ENCODE results near the gene ZC3H12C. TPM values are rescaled to one million over a fixed set of nuclear protein-coding genes. Genes with fewer than 3 reads are reported as not detected.
"Not testable (repeated sequence)": the region's sequence is repeated elsewhere in the genome, so short reads cannot be mapped to it uniquely, and the experiment has no call there.

Gene ZC3H12C
- total RNA-seq, 1 donor, result 2.2 TPM

DNA sequence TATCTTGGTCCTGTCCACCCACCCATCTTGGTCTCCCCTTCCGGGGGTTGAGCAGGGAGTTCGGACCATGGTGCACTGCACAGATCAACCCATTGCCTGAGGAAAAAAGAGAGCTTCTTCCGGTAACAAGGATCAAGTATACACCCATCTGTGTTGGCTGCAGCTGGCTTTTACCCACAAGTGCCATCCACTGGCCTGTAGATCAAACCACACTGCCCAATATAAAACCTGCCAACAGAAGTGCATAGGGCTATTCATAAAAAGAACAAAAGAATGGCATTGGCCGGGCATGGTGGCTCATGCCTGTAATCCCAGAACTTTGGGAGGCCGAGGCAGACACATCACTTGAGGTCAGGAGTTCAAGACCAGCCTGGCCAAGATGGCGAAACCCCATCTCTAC, 94.5 kb downstream of the ZC3H12C start:
- H3K9me3 ChIP-seq (ENCODE audit: low read depth, low read length), result no peaks in the 10 kb centered on the region
- no peaks in the 10 kb centered on the region for H3K27me3 ChIP-seq (ENCODE audit: insufficient read depth, low read length)
- H3K4me3 ChIP-seq (ENCODE audit: low read length), result no peak overlapping the region
- H3K4me1 ChIP-seq (ENCODE audit: insufficient read depth, low read length), result no peaks in the 10 kb centered on the region

DNA sequence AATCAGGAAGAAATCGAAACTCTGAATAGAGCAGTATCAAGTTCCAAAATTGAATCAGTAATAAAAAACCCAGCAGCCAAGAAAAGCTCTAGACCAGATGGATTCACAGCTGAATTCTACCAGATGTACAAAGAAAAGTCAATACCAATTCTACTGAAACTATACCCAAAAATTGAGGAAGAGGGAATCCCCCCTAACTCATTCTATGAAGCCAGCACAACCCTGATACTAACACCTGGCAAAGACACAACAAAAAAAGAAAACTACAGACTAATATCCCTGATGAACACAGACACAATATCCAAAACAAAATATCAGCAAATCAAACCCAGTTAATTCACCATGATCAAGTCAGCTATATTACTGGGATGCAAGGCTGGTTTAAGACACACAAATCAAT, 97.7 kb downstream of the ZC3H12C start:
- Histone ChIP-seq H3K4me1 (ENCODE audit: insufficient read depth, low read length) (no peaks in the 10 kb centered on the region), H3K27me3 (ENCODE audit: insufficient read depth, low read length) (no peaks in the 10 kb centered on the region), H3K4me3 (ENCODE audit: low read length) (no peak overlapping the region), H3K9me3 (ENCODE audit: low read depth, low read length) (no peaks in the 10 kb centered on the region)

DNA sequence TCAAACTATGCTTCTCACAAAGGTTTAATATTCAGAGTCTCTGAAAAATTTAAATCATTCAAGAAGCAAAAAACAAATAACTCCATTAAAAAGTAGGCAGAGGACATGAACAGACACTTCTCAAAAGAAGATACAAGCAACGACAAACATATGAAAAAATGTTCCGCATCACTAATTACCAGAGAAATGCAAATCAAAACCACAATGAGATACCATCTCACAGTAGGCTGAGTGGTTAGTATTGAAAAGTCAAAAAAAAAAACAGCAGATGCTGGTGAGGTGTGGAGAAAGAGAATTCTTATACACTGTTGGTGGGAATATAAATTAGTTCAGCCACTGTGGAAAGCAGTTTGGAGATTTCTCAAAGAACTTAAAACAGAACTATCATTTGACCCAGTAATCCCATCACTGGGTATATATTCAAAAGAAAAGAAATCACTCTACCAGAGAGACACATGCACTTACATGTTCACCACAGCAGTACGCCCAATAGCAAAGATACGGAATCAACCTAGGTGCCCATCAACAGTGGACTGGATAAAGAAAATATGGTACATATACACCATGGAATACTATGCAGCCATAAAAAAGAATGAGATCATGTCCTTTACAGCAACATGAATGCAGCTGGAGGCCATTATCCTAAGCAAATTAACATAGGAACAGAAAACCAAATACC, 99.6 kb downstream of the ZC3H12C start:
- H3K4me3 ChIP-seq (ENCODE audit: low read length); H3K27me3 ChIP-seq (ENCODE audit: insufficient read depth, low read length); H3K9me3 ChIP-seq (ENCODE audit: low read depth, low read length); H3K4me1 ChIP-seq (ENCODE audit: insufficient read depth, low read length): not testable (repeated sequence)

DNA sequence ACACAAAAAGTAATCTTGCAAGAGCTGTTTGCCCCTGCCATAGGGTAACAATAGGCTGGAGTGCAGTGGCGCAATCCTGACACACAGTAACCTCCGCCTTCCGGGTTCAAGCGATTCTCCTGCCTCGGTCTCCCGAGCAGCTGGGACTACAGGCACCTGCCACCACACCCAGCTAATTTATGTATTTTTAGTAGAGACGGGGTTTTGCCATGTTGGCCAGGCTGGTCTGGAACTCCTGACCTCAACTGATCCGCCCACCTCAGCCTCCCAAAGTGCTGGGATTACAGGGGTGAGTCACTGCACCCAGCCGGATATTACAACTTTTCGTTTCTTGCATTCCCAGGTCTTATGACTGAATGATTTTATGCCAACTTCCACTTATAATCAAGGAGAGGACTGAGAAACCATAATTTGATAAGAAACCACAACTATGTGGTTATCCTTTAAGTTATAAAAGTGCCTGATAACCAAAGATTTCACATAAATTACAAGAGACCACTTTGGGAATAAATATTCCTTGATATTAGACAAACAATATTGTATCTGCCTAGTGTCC, 101.1 kb downstream of the ZC3H12C start:
- not testable (repeated sequence) for H3K4me1 ChIP-seq (ENCODE audit: insufficient read depth, low read length); H3K4me3 ChIP-seq (ENCODE audit: low read length)

DNA sequence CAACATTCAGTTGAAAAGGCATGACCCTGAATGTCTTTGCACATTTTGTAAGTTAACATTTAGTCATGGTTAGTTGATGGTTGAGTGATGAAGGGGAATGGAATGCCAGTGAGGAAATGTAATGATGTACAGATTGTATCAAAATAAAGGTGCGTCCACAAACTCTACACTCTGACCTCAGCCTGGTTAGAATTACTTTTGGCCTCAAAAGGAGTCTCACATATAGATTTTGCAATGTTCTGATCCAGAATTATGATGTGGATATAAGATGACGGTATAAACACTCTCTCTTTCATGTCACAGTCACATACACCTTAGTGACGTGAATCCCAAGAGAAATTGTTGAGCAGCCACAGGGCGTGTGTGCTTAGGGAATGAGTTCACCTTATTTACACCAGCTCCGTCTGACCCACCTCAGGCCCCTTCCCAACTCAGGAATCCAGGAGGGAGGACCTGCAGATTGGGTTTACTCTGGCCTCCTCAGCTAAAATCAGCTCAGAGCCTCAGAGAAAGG, 103.1 kb downstream of the ZC3H12C start:
- Histone ChIP-seq H3K27me3 (ENCODE audit: insufficient read depth, low read length) (no peaks in the 10 kb centered on the region), H3K4me3 (ENCODE audit: low read length) (no peak overlapping the region), H3K4me1 (ENCODE audit: insufficient read depth, low read length) (no peaks in the 10 kb centered on the region), H3K9me3 (ENCODE audit: low read depth, low read length) (no peaks in the 10 kb centered on the region)

More for the DNA sequence above, 101.1 kb downstream of the ZC3H12C start:
- not testable (repeated sequence) for H3K9me3 ChIP-seq (ENCODE audit: low read depth, low read length); H3K27me3 ChIP-seq (ENCODE audit: insufficient read depth, low read length)

DNA sequence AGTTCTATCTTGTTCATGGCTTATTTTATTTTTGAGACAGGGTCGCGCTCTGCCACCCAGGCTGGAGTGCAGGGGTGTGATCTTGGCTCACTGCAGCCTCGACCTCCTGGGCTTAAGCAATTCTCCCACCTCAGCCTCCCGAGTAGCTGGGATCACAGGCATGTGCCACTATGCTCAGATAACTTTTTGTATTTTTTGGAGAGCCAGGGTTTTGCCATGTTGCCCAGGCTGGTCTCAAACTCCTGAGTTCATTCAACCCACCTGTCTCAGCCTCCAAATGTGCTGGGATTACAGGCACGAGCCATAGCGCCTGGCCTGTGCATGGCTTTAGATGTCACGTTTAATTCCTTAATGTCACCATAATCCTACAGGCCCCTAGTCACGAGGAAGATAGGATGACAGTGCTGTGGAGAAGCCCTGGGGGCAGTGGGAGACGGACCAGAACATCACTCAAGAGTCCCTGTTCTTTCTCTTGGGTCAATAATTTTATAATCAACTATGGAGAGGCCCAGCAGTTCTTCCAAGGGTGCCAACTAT, 103.8 kb downstream of the ZC3H12C start:
- Histone ChIP-seq H3K4me3 (ENCODE audit: low read length) (no peak overlapping the region), H3K4me1 (ENCODE audit: insufficient read depth, low read length) (no peaks in the 10 kb centered on the region), H3K9me3 (ENCODE audit: low read depth, low read length) (no peaks in the 10 kb centered on the region), H3K27me3 (ENCODE audit: insufficient read depth, low read length) (no peaks in the 10 kb centered on the region)

DNA sequence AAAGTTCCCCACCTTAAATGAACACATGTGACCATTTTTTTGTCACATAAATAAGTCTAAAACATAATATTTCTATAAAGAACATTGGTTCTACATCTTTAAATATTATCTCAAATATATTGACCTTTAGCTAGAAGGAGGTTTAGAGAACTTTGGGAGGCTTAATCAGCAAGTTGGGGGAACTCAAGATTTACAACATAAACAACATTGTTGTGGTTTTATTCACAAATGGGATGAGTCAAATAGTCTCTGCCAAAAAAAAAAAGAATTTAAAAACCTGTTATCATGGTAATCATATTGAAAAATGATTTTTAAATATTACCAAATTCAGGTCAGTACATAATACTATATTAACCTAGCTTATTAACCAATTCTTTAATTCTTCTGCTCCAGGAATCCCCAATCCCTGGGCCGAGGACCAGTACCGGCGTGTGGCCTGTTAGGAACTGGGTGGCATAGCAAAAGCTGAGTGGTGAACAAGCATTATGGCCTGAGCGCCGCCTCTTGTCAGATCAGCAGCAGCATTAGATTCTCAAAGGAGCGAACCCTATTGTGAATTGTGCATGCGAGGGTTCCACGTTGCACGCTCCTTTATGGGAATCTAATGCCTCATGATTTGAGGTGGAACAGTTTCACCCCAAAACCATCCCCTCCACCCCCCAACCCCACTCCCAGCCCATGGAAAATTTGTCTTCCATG, 105.0 kb downstream of the ZC3H12C start:
- no peaks in the 10 kb centered on the region for H3K27me3 ChIP-seq (ENCODE audit: insufficient read depth, low read length)
- no peaks in the 10 kb centered on the region for H3K9me3 ChIP-seq (ENCODE audit: low read depth, low read length)
- H3K4me1 ChIP-seq (ENCODE audit: insufficient read depth, low read length), result no peaks in the 10 kb centered on the region
- no peak overlapping the region for H3K4me3 ChIP-seq (ENCODE audit: low read length)

DNA sequence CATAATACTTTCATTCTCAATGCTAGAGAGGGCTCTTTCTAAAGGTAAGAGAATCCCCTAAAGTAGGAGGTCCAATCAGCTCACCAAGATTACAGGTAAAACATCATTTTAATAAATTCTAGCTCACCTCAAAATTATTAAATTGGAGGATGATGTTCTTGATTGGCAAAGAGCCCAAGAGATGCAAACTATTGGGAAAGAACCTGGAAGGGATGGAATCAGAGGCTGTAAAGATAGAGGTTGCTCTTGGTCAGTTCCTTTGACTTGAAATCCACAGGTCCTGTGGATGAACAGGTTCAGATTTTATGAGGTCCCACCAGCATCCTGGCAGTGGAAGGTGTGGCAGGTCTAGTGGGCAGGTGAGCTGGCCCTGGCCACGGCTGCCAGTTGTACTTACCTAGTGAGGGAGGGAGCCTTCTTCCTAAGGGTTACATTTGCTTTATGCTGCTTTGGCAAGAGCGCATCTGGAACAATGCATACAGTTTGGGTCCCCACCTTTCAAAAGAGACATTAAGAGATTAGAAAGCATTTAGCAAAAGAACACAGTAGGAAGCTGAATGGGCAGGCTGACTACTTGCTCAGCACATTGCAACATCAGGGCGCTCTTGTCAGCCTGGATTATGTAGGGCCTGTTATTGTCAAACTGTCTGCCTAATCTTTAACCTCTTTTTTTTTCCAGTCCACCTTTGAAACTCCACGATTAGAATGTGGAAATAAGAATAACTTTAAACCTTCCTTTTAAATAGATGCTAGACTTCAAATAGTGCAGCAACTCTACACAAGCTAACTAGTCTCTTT, 106.2 kb downstream of the ZC3H12C start:
- no peaks in the 10 kb centered on the region for H3K27me3 ChIP-seq (ENCODE audit: insufficient read depth, low read length)
- H3K4me3 ChIP-seq (ENCODE audit: low read length), result no peak overlapping the region
- no peaks in the 10 kb centered on the region for H3K9me3 ChIP-seq (ENCODE audit: low read depth, low read length)
- no peaks in the 10 kb centered on the region for H3K4me1 ChIP-seq (ENCODE audit: insufficient read depth, low read length)

DNA sequence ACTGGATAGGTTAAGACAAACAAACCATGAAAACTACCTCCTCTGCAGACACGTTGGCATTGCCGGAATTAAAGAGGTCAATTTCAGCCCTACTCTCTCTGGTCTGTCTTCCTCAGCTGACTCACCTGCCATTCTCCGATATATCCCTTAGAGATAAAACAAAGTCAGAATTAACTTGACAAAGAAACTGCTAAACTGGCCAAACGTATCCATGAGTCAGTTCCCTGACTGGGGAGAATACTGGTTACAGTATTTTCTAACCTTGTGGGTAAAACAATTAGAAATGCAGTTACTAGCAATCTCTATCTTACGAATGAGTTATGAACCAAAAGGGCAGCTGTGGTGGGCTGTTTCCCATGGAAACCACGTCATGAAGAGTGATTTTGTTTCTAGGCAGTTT, 107.0 kb downstream of the ZC3H12C start:
- H3K27me3 ChIP-seq (ENCODE audit: insufficient read depth, low read length), result no peaks in the 10 kb centered on the region
- H3K9me3 ChIP-seq (ENCODE audit: low read depth, low read length), result no peaks in the 10 kb centered on the region
- no peak overlapping the region for H3K4me3 ChIP-seq (ENCODE audit: low read length)
- H3K4me1 ChIP-seq (ENCODE audit: insufficient read depth, low read length), result no peaks in the 10 kb centered on the region

DNA sequence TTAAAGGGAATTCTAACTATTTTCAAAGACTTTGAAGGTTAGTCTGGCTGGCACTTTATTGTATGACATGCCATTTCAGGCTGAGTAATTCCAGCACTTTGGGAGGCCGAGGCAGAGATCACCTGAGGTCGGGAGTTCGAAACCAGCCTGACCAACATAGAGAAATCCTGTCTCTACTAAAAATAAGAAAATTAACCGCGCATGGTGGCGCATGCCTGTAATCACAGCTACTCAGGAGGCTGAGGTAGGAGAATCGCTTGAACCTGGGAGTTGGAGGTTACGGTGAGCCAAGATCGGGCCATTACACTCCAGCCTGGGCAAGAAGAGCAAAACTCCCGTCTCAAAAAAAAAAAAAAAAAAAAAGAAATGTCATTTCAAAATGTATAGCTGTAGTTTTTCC, 107.6 kb downstream of the ZC3H12C start:
- H3K27me3 ChIP-seq (ENCODE audit: insufficient read depth, low read length), result no peaks in the 10 kb centered on the region
- no peaks in the 10 kb centered on the region for H3K9me3 ChIP-seq (ENCODE audit: low read depth, low read length)

DNA sequence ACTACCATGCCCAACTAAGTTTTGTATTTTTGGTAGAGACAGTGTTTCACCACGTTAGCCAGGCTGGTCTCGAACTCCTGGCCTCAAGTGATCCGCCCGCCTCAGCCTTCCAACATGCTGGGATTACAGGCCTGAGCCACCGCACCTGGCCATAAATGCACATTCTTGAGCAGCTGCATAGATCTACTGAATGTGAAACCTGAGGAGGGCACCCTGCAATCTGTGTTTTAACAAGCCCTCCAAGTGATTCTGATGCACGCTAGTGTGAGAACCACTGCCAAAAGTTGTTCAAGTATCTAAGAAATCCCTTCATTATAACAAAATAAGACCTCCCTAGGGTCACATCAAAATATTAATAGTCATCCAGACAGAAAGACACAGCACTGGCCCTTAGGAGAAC, 113.9 kb downstream of the ZC3H12C start:
- Histone ChIP-seq H3K4me1 (ENCODE audit: insufficient read depth, low read length) (no peaks in the 10 kb centered on the region), H3K9me3 (ENCODE audit: low read depth, low read length) (no peaks in the 10 kb centered on the region), H3K27me3 (ENCODE audit: insufficient read depth, low read length) (no peaks in the 10 kb centered on the region), H3K4me3 (ENCODE audit: low read length) (no peak overlapping the region)

More for the DNA sequence above, 107.6 kb downstream of the ZC3H12C start:
- H3K4me1 ChIP-seq (ENCODE audit: insufficient read depth, low read length), result no peaks in the 10 kb centered on the region
- no peak overlapping the region for H3K4me3 ChIP-seq (ENCODE audit: low read length)

DNA sequence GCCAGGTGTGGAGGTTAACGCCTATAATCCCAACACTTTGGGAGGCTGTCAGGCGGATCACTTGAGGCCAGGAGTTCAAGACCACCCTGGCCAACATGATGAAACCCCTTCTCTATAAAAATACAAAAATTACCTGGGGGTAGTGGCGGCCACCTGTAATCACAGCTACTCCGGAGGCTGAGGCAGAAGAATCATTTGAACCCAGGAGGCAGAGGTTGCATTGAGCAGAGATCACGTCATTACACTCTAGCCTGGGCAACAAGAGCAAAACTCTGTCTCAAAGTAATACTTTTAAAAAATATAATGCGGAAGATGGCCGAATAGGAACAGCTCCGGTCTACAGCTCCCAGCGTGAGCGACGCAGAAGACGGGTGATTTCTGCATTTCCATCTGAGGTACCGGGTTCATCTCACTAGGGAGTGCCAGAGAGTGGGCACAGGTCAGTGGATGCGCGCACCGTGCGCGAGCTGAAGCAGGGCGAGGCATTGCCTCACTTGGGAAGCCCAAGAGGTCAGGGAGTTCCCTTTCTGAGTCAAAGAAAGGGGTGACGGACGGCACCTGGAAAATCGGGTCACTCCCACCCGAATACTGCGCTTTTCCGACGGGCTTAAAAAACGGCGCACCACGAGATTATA, 115.6 kb downstream of the ZC3H12C start:
- H3K9me3 ChIP-seq (ENCODE audit: low read depth, low read length); H3K4me1 ChIP-seq (ENCODE audit: insufficient read depth, low read length); H3K27me3 ChIP-seq (ENCODE audit: insufficient read depth, low read length); H3K4me3 ChIP-seq (ENCODE audit: low read length): not testable (repeated sequence)

DNA sequence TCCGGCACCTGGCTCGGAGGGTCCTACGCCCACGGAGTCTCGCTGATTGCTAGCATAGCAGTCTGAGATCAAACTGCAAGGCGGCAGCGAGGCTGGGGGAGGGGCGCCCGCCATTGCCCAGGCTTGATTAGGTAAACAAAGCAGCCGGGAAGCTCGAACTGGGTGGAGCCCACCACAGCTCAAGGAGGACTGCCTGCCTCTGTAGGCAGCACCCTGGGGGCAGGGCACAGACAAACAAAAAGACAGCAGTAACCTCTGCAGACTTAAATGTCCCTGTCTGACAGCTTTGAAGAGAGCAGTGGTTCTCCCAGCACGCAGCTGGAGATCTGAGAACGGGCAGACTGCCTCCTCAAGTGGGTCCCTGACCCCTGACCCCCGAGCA, 116.1 kb downstream of the ZC3H12C start:
- not testable (repeated sequence) for H3K27me3 ChIP-seq (ENCODE audit: insufficient read depth, low read length); H3K4me3 ChIP-seq (ENCODE audit: low read length); H3K9me3 ChIP-seq (ENCODE audit: low read depth, low read length); H3K4me1 ChIP-seq (ENCODE audit: insufficient read depth, low read length)

DNA sequence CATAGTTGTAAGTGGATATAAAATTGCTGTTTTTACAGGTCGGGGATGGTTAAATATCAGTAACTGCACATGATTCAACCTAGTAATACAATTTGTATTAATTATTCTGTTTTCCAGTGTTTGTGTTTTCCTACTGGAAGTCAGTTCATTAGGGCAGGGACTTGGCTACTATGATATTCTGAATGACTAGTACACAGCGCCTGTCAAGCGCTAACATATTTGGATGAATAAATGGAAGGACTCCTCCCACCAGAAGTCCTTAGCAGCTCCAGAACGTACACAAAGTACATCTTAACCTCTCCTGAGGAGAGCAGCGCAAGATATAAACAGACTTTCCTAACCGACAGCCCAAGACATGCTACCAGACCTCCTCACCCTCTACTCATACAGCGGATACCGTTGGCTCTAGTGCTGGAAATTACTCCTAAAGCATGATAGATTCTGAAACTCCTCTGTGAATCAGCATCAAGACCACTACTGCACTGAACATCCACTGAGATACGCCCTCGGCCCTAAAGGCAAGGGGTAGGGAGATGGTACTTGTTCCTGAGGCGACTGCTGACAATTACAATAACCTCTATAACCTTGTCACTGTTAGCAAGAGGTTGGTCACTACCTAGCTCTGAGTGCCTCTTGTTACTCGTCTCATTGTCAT, 124.2 kb downstream of the ZC3H12C start:
- Histone ChIP-seq H3K27me3 (ENCODE audit: insufficient read depth, low read length) (no peaks in the 10 kb centered on the region), H3K4me1 (ENCODE audit: insufficient read depth, low read length) (no peaks in the 10 kb centered on the region), H3K4me3 (ENCODE audit: low read length) (no peak overlapping the region), H3K9me3 (ENCODE audit: low read depth, low read length) (no peaks in the 10 kb centered on the region)

Data from mononuclear cell (primary cell).